ENCODE data around the gene TUBG2. TPM values are rescaled to one million over a fixed set of nuclear protein-coding genes. Genes with fewer than 3 reads are reported as not detected.
A peak's percentile ranks its signal among the peaks of the same experiment; 100 is the strongest.

TUBG2 gene
- total RNA-seq, 2 experiments from 2014 or later = 7.5 TPM

DNA sequence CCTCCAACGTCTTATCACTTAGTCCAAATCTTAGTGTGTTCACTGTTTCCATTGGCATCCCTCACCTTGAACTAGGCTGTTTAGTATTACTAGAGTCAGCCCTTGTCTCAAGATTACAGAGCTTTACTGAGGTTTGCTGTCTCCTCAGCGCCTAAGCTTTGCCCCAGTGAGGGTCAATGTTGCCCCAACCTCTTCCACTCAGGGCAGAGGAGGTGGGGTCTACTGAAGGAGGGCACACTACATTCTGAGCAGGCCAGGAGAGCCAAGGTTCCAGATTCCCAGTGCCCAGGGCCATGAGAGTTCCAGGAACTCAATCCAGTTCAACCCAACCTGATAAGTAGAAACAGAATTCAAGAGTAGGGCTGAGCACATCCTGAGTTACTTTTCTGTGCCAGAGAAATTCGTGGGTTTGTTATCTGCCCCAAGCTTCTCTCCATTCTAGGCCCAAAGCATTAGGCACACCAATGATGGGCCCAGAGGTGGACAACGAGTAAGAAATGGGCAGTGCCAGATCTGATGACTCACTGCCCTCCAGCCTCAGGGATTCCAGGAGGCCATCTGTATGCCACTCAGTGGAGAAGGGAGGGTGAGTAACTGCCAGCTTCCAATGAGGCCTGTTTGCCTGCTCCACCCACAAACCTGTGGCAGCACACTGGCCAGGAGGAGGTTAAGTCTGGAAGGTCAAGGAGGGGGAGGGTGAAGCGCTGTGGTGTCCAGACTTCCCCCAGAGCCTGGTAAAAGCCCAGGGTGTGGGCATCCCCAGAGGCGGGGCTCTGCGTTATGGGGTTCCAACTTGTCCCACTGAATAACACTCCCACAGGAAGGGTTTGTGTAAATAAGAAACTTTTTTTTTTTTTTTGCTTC lies 8.2 kb downstream of the TUBG2 start:
- H3K4me3 Mint-ChIP-seq = no peak overlapping the region
- H3K4me1 Mint-ChIP-seq (ENCODE audit: low read depth) = peaks cover 15% of the 10 kb centered on the region
- H3K27me3 Mint-ChIP-seq = peaks cover 26% of the 10 kb centered on the region
- no peak overlapping the region for H3K27ac Mint-ChIP-seq
- TF ChIP-seq, protein P1, sequence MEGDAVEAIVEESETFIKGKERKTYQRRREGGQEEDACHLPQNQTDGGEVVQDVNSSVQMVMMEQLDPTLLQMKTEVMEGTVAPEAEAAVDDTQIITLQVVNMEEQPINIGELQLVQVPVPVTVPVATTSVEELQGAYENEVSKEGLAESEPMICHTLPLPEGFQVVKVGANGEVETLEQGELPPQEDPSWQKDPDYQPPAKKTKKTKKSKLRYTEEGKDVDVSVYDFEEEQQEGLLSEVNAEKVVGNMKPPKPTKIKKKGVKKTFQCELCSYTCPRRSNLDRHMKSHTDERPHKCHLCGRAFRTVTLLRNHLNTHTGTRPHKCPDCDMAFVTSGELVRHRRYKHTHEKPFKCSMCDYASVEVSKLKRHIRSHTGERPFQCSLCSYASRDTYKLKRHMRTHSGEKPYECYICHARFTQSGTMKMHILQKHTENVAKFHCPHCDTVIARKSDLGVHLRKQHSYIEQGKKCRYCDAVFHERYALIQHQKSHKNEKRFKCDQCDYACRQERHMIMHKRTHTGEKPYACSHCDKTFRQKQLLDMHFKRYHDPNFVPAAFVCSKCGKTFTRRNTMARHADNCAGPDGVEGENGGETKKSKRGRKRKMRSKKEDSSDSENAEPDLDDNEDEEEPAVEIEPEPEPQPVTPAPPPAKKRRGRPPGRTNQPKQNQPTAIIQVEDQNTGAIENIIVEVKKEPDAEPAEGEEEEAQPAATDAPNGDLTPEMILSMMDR (IDR thresholded peaks at IDR 0.05) = no peak
- H3K9me3 Mint-ChIP-seq = no peaks in the 10 kb centered on the region
- DNase-seq (no peak), ATAC-seq (no peak)
- peaks cover 7% of the 10 kb centered on the region for H3K36me3 Mint-ChIP-seq (ENCODE audit: low read depth)
- intact Hi-C loops (cut with micrococcal nuclease) = no loop called here
- ChIA-PET CTCF (interaction anchor here (0.6 to 4.0 kb wide), 4 partner anchors 12 to 89 kb away, joined by 3 to 18 read pairs (median 4); no protein-coding TSS in a partner anchor), POLR2A (interaction anchor here (1.5 kb wide), 1 partner anchor 14 kb away, joined by 5 read pairs; no protein-coding TSS in a partner anchor)

- TF ChIP-seq, protein P1 (IDR thresholded peaks at IDR 0.05) = no peak
- peaks cover 19% of the 10 kb centered on the region for H3K4me1 Mint-ChIP-seq (ENCODE audit: low read depth)
- H3K9me3 Mint-ChIP-seq = no peaks in the 10 kb centered on the region
- intact Hi-C loops (cut with micrococcal nuclease) = no loop called here
- CTCF ChIA-PET = interaction anchor here (1.0 to 4.0 kb wide), 4 partner anchors 10 to 91 kb away, joined by 3 to 18 read pairs (median 7); no protein-coding TSS in a partner anchor
- no peak overlapping the region for H3K4me3 Mint-ChIP-seq
- POLR2A ChIA-PET = interaction anchor here (1.6 kb wide), 1 partner anchor 10 kb away, joined by 4 read pairs; no protein-coding TSS in a partner anchor
- no peak for ATAC-seq
- no peak for DNase-seq
- H3K27ac Mint-ChIP-seq = no peak overlapping the region
- H3K36me3 Mint-ChIP-seq (ENCODE audit: low read depth) = peaks cover 7% of the 10 kb centered on the region
- peaks cover 40% of the 10 kb centered on the region for H3K27me3 Mint-ChIP-seq
Observed at GRCh38 chr17:42669705-42669976, 10.6 kb downstream of the TUBG2 start.

GRCh38 chr17:42669977-42670788 lies 11.1 kb downstream of the TUBG2 start:
- intact Hi-C loops (cut with micrococcal nuclease) = no loop called here
- H3K4me3 Mint-ChIP-seq = peak overlapping the region; percentile 70
- H3K27me3 Mint-ChIP-seq = peaks cover 46% of the 10 kb centered on the region
- TF ChIP-seq, protein P1 (IDR thresholded peaks at IDR 0.05) = no peak
- H3K27ac Mint-ChIP-seq = no peak overlapping the region
- H3K4me1 Mint-ChIP-seq (ENCODE audit: low read depth) = peaks cover 19% of the 10 kb centered on the region
- DNase-seq (peak; percentile 64), ATAC-seq (peak; percentile 78)
- H3K36me3 Mint-ChIP-seq (ENCODE audit: low read depth) = peaks cover 7% of the 10 kb centered on the region
- ChIA-PET POLR2A (interaction anchor here (0.5 to 1.6 kb wide), 4 partner anchors 9 to 244 kb away, joined by 3 to 4 read pairs (median 4); partner anchors contain the start of genes RETREG3 and TUBG1), CTCF (interaction anchor here (1.0 to 4.0 kb wide), 7 partner anchors 9 to 92 kb away, joined by 3 to 18 read pairs (median 8); partner anchors contain the start of gene TUBG2)
- H3K9me3 Mint-ChIP-seq = no peaks in the 10 kb centered on the region

GRCh38 chr17:42670789-42671657 lies 11.9 kb downstream of the TUBG2 start:
- no peak for ATAC-seq
- CTCF ChIA-PET = interaction anchor here (1.3 to 4.0 kb wide), 4 partner anchors 9 to 93 kb away, joined by 7 to 18 read pairs (median 8); partner anchors contain the start of gene TUBG2
- POLR2A ChIA-PET = interaction anchor here (0.9 to 1.2 kb wide), 3 partner anchors 8 to 103 kb away, joined by 3 to 4 read pairs (median 4); partner anchors contain the start of genes RETREG3 and TUBG1
- H3K36me3 Mint-ChIP-seq (ENCODE audit: low read depth) = peaks cover under 1% of the 10 kb centered on the region
- H3K4me1 Mint-ChIP-seq (ENCODE audit: low read depth) = peaks cover 19% of the 10 kb centered on the region
- no peak overlapping the region for H3K27ac Mint-ChIP-seq
- no peaks in the 10 kb centered on the region for H3K9me3 Mint-ChIP-seq
- peak overlapping the region; percentile 70 for H3K4me3 Mint-ChIP-seq
- intact Hi-C loops (cut with micrococcal nuclease) = no loop called here
- TF ChIP-seq, protein P1 (IDR thresholded peaks at IDR 0.05) = no peak
- DNase-seq = no peak
- H3K27me3 Mint-ChIP-seq = peaks cover 51% of the 10 kb centered on the region

Measured in activated CD8-positive, alpha-beta T cell treated with anti-CD3 and anti-CD28 coated beads for 36 hours (primary cell).